A673 (cell line): ENCODE results near the gene SSC4D. TPM values are rescaled to one million over a fixed set of nuclear protein-coding genes. Genes with fewer than 3 reads are reported as not detected.

Experiments
- BruUV-seq: library from RNA; stranded (reverse); fragments of 400-500 nt; replicated peaks from 2 replicates; lab custom pipeline; 2021; lab: Mats Ljungman, UMichigan
- CTCF ChIA-PET: fragments of 300-600 bp; sonication (Branson Sonifier 250); formaldehyde crosslinking; loops from one replicate; lab custom pipeline; 2022; ENCODE audit warnings: antibody characterized with exemption; lab: Charles Lee
- POLR2A ChIA-PET: fragments of 300-600 bp; sonication (Branson Sonifier 250); formaldehyde crosslinking; loops from one replicate; lab custom pipeline; 2022; ENCODE audit warnings: antibody characterized with exemption; ENCODE audit not compliant: low non-redundant PET; lab: Charles Lee
- DNase-seq: peaks from one replicate; pipeline ENCODE4 v3.0.0-alpha.2; 2015; ENCODE audit warnings: low spot score
- H3K27ac ChIP-seq: fragments of 200-600 bp; sonication (generic); 2 replicates; pipeline ENCODE4 v1.5.1; 2016; ENCODE audit warnings: mixed run types, low read depth, mild to moderate bottlenecking, mixed read lengths, antibody characterized with exemption, low read length; ENCODE audit not compliant: poor library complexity, severe bottlenecking
- H3K27me3 ChIP-seq: fragments of 200-600 bp; sonication (generic); replicated peaks from 2 replicates; pipeline ENCODE4 v1.6.1; 2017; ENCODE audit warnings: mixed run types, low read depth, mild to moderate bottlenecking, mixed read lengths, antibody characterized with exemption, low read length; ENCODE audit not compliant: insufficient read depth, poor library complexity
- H3K36me3 ChIP-seq: fragments of 200-600 bp; sonication (generic); 2 replicates; pipeline ENCODE4 v1.6.1; 2016; ENCODE audit warnings: mixed run types, mild to moderate bottlenecking, mixed read lengths, antibody characterized with exemption, low read length; ENCODE audit not compliant: insufficient read depth, poor library complexity, severe bottlenecking
- H3K4me1 ChIP-seq: fragments of 200-600 bp; sonication (generic); 2 replicates; pipeline ENCODE4 v1.6.1; 2017; ENCODE audit warnings: mixed run types, mild to moderate bottlenecking, mixed read lengths, antibody characterized with exemption, low read length; ENCODE audit not compliant: insufficient read depth, poor library complexity, severe bottlenecking
- H3K4me3 ChIP-seq: fragments of 200-600 bp; sonication (generic); 2 replicates; pipeline ENCODE4 v1.5.1; 2016; ENCODE audit warnings: low read depth, mixed run types, mild to moderate bottlenecking, mixed read lengths, low read length; ENCODE audit not compliant: poor library complexity, severe bottlenecking
- H3K9me3 ChIP-seq: fragments of 200-600 bp; sonication (generic); 2 replicates; pipeline ENCODE4 v1.6.1; 2016; ENCODE audit warnings: mixed run types, low read depth, mild to moderate bottlenecking, mixed read lengths, antibody characterized with exemption, low read length; ENCODE audit not compliant: poor library complexity, severe bottlenecking
- CTCF ChIP-seq: fragments of 300-800, 200-600 bp; sonication (generic); conservative IDR thresholded peaks from 2 replicates; pipeline ENCODE4 v1.5.1; 2017; ENCODE audit warnings: low read depth, mild to moderate bottlenecking, antibody characterized with exemption, low read length, moderate library complexity, mixed read lengths
- EZH2 ChIP-seq: fragments of 200-600 bp; sonication (generic); IDR thresholded peaks from 2 replicates; pipeline ENCODE4 v1.6.1; 2017; ENCODE audit warnings: borderline replicate concordance, low read depth, mild to moderate bottlenecking, mixed read lengths, antibody characterized with exemption, low read length; ENCODE audit not compliant: poor library complexity, severe bottlenecking
- intact Hi-C: fragments of 100-400 bp; cut with micrococcal nuclease; formaldehyde crosslinking; loops from one replicate; pipeline ENCODE4 v1.10.0; 2022; ENCODE audit not compliant: unreplicated experiment
- total RNA-seq: library from RNA; stranded (reverse); gene quantifications from 2 replicates; pipeline ENCODE4 v1.2.3, GENCODE V29; 2021

SSC4D gene
- total RNA-seq, 1 experiment from 2014 or later: 1.2 TPM

- no peaks in the 10 kb centered on the region for H3K27me3 ChIP-seq
- no peaks in the 10 kb centered on the region for H3K36me3 ChIP-seq
- CTCF ChIA-PET: no interaction called here
- BruUV-seq: no TSS peak
- H3K4me1 ChIP-seq: peaks cover 21% of the 10 kb centered on the region
- POLR2A ChIA-PET: no interaction called here
- intact Hi-C loops: no loop called here
- H3K4me3 ChIP-seq: no peak overlapping the region
- DNase-seq: no peak
- H3K9me3 ChIP-seq: no peaks in the 10 kb centered on the region
- H3K27ac ChIP-seq: no peak overlapping the region
- no peak for TF ChIP-seq EZH2
- no peak for TF ChIP-seq CTCF
Observed at GRCh38 chr7:76400248-76400647, 9.2 kb downstream of the SSC4D start.

GRCh38 chr7:76397409-76398183 is 11.9 kb downstream of the SSC4D start:
- peak; percentile 79 for DNase-seq
- H3K4me1 ChIP-seq: peaks cover 21% of the 10 kb centered on the region
- no peaks in the 10 kb centered on the region for H3K36me3 ChIP-seq
- H3K9me3 ChIP-seq: no peaks in the 10 kb centered on the region
- H3K4me3 ChIP-seq: peak overlapping the region; percentile 48
- H3K27ac ChIP-seq: no peak overlapping the region
- H3K27me3 ChIP-seq: no peaks in the 10 kb centered on the region
- ChIA-PET CTCF (no interaction called here), POLR2A (interaction anchor here (0.6 kb wide), 1 partner anchor 39 kb away, joined by 26 read pairs; the partner anchor contains the start of gene YWHAG)
- no peak for TF ChIP-seq CTCF
- no peak for TF ChIP-seq EZH2
- intact Hi-C loops: no loop called here
- TSS peak; percentile 27 for BruUV-seq

GRCh38 chr7:76396864-76397263 is 12.6 kb downstream of the SSC4D start:
- intact Hi-C loops: no loop called here
- POLR2A ChIA-PET: interaction anchor here (0.6 kb wide), 1 partner anchor 38 kb away, joined by 26 read pairs; the partner anchor contains the start of gene YWHAG
- no TSS peak for BruUV-seq

More at GRCh38 chr7:76396864-76397263, 12.6 kb downstream of the SSC4D start:
- no peaks in the 10 kb centered on the region for H3K36me3 ChIP-seq
- no peaks in the 10 kb centered on the region for H3K27me3 ChIP-seq
- DNase-seq: no peak
- CTCF ChIA-PET: no interaction called here
- H3K4me3 ChIP-seq: peak overlapping the region; percentile 48
- no peak for TF ChIP-seq EZH2
- no peak for TF ChIP-seq CTCF
- H3K27ac ChIP-seq: no peak overlapping the region
- H3K4me1 ChIP-seq: peaks cover 21% of the 10 kb centered on the region
- no peaks in the 10 kb centered on the region for H3K9me3 ChIP-seq
